Hematopoietic multipotent progenitor cell treated with erythropoietin and hydrocortisone succinate and interleukin-3 and kit ligand, for 6 days (in vitro differentiated cells): ENCODE data around the gene COPZ1.
A peak's percentile ranks its signal among the peaks of the same experiment; 100 is the strongest.
"Not testable (repeated sequence)": the region's sequence is repeated elsewhere in the genome, so short reads cannot be mapped to it uniquely, and the experiment has no call there.

Source experiments
- DNase-seq: peaks from one replicate; pipeline ENCODE4 v3.0.0-alpha.2; 2015

Gene COPZ1

DNA sequence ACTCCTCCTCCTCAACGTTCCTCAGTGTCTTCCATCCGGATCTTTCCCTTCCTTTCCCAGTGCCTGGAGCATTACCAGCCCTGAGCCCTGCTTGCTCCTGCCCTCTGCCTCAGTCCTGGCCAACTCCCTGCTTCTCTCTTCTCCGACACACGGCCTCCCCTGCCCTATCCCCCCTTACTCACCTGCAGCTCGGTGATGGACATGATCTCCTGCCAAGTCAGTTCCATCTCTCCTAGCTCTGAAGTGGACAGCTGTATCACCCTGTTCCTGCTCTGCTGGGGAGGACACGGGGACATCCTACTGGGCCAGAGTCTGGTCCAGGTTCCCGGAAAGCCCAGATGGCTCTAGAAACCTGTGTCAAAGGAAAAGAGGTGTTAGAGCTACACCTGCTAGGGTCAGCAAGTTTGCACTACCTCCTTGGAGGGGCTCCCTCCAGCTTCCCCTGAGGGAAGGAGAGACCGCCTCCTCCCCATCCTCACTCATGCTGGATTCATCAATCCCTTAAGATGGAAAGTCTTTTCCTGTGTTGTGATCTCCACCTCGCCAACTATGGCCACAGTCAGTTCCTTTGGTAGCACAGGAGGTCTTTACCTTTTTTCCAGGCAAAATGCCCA is 29.9 kb upstream of the COPZ1 start:
- DNase-seq = no peak

DNA sequence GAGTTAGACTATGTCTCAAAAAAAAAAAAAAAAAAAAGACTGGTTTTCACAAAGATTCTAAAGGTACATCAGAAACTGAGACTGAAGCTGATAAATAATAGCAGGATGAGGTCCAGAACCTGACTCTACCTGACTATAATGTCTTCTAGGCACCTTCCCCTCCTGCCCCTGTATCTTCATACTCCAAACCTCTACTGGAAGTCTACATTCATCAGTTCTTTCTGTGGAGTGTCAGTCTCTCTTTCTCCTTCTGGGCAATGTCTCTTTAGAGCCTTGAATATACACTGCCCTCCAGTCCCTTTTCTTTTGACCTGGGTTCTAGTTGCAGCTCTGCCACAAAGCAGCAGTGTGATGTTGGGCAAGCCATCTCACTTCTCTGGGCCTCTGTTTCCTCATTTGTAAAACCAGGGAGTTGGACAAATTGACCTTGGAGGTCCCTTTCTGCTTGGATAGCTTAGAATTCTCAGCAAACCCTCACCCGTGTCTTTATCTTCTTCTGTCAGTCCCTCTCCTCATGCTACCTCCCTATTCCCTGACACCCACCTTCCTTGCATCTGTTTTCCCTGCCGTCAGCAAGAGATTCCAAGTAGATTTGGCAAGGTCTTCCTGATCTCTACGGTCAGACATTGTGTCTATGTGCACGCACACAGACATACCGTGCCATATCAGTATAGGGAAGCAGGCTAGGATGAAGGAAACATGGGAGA is 28.4 kb upstream of the COPZ1 start:
- DNase-seq = peak; percentile 63

DNA sequence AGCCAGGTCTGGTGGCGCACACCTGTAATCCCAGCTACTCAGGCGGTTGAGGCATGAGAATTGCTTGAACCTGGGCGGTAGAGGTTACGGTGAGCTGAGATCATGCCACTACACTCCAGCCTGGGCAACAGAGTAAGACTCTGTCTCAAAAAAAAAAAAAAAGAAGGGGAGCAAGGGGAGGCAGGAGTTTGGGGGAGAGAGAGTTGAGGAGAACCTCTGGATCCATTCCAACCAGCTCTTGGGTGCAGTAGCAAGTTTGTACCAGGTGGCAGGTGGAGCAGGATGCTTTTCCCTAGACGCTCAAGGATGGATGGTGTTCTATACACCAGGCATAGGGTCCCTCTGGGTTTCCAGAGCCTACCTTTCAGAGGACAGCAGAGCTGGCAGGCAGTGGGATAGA is 26.0 kb upstream of the COPZ1 start:
- peak; percentile 85 for DNase-seq

DNA sequence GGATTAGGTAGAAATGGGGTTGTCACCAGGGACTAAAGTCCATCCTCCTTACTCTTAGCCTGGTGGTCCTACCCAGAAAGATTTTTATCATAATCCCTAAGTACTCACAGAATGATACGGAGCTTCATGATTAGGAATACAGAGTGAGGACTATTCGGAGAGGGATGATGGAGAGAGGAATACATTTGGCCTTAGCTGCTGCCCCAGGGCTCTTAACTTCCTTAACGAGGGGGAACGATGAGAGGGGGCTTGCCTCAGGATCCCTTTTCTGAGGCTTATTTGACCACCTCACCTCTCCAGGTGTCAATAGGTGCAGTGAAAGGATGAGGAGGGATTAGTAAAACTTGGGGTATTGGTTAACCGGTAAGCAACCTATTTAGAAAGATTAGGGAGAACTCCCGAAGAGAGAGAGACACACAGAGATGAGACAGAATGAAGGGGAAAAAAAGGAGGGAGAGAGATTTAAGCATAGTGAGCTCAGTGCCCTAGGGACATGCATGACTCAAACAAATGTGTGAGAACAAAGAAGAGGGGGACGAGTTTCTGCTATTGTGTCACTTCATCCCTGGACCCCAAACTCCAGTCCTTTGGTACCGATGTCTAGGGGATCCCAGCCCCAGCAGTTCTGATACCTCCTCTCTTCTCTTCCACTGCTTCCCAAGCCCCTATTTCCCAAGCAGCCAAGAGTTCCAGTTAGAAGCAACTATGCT is 25.3 kb upstream of the COPZ1 start:
- peak; percentile 42 for DNase-seq

DNA sequence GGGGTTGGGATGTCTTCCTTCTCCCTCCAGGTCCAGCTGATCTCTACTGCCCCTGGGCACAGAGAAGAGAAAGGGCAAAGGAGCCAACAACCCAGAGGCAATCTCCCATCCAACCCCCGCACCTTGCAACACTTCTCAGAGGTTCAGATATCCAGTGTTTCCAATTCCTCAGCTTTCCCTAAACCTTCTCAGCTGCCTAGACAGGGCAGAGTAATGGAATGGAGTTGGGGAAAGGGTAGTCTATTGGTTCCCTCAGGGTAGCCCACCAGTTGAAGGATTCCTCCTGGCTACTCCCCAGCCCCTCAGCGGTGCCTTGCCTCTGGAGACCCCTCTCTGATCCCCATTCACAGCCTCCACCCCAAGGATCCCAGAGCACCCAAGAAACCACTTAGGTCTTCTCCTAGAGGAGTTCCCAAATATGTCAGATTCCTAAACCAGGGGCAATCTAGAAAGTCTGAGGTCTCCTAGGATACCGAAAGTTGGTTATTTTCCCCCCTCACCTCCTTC is 24.7 kb upstream of the COPZ1 start:
- DNase-seq = peak; percentile 36

DNA sequence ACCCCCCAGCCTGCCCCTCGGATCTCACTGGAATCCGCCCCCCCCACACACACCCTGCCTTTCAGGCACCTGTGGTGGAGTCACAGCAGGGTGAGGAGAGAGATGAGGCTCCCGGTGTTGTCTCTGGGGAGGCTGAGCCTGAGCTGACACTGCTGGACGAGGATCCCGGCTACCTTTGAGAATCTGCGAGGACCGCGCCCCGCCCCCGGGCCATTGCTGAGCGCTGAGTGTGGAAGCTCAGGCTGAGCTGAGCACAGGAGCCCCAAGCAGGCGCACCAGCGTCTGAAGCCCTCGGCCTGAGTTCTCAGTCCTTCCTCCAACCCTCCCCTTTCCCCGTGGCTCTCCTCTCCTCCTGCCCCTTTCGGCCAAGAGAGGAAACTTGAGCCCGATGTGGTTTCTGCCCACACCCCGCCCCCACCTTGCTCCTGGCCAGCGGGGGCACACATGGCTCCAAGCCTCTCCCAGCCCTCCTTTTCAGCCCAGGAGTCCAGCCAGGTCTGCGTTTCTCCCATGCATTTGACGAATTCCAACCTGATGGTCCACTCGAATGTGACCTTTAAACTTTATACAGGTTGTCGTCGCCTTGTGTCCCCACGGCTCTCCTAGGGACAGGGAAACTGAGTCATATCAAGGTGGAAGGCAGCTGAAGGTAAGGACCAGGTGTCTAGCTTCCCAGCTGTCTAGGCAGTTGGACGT is 24.1 kb upstream of the COPZ1 start, which contains the start of gene NFE2:
Gene NFE2, minus strand, starts transcription at position 284 of the 696 bp plus-strand sequence. CDS start 5,767 bp downstream, outside the sequence.
- peak; percentile 97 for DNase-seq

DNA sequence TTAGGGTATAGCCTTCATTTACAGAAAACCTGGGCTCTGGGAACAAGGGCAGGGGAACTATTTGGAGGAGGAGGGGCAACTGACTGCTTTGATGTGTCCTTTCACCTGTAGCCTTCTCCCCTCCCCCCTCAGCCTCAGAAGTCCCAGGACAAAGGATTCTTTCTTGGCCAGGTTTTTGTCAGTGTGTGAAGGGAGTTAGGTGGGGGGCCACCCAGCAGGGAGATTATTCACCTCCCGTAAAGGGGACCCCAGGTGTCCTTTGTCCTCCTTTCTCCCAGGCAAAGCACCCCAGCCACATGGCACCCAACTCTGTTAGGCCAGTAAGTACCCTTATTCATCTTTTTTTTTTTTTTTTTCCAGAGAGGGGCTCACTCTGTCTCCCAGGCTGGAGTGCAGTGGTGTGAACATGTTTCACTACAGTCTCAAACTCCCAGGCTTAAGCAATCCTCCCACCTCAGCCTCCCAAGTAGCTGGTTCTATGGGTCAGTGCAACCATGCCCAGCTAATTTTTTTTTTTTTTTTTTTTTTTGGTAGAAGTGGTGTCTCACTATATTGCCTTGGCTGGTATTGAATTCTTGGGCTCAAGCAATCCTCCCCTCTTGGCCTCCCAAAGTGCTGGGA is 23.4 kb upstream of the COPZ1 start:
- peak; percentile 58 for DNase-seq

DNA sequence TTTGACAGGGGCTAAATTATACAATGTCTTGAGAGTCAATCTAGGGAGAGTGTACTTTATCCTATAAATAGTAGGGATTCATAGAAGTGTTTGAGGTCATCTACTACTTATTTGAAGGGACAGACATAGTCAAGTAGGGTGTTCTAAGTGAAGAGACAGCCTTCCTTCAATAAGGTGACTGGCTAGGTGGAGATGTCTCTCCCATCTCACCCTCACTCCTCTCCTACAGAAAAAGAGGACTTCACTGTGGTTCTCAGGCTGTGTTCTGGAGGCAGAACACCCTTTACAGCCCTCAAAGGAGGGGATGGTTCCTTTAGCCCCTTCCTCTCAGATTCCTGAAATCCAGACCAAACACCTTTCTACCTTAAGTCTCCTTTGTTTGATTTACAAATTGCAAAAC is 21.3 kb upstream of the COPZ1 start:
- DNase-seq = peak; percentile 43

DNA sequence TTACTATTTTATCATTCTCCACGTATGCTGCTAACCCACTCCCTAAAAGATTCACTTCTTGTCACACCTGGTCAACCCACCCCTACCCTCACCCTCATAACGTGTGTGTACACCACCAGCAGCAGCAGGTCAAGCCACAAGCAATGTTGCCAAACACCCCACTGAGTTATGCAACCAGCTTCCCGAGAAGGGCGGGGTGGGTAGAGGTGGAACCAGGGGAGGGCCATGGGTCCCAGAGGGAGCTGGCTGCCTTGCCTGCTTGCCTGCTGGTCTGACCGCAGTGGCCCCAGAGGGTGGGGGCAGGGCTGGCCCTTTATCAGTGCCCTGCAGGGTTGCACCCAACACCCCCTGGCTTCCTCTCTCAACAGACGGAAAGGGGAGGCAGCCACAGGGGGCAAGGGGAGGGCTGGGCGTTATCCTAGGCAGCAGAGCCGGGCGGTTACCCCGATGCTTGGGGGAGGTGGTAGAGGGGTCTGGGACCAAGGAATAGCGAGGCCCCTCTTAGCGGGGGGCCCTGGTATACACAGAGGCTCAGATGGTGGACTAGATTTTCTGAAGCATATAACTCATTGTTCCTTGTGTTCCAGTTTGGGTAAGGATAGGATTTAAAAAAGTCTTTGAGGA is 20.6 kb upstream of the COPZ1 start:
- DNase-seq = peak; percentile 99

DNA sequence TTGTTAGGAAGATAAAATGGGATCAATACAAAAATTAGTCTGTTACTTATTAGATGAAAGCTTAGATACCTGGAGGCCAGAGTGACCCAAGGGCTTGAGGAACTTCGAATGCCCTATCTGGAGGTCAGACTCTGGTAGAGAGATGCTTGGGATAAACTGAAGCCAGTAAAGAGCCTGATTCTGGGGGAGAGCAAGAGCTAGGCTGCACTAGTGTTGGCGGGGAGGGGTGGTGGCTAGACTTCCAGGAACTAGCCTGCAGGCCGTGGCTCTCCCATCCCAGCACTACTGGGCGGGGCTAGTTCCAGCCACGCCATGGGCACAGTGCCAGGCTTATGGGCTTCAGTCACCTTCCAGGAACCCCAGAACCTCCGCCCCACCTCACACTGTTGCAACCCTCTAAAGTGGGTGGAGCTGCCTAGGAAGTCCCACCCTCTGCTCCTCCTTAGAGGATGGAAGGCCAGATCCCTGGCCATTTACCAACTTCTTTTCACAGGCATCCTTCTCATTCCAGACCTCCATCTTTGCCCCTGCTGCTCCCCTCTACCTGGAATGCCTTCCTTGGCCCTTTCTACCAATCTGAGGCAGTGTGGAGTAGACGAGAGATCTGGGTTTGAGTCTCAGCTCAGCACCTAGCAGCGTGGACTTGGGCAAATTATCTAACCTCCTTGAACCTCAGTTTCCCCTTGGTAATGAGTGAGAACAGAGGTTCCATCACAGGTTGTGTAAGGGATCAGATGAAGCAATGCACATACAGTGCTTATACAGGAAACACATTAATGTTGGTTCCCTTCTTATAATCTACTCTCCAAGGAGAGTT is 17.8 kb upstream of the COPZ1 start:
- peak; percentile 100 for DNase-seq

DNA sequence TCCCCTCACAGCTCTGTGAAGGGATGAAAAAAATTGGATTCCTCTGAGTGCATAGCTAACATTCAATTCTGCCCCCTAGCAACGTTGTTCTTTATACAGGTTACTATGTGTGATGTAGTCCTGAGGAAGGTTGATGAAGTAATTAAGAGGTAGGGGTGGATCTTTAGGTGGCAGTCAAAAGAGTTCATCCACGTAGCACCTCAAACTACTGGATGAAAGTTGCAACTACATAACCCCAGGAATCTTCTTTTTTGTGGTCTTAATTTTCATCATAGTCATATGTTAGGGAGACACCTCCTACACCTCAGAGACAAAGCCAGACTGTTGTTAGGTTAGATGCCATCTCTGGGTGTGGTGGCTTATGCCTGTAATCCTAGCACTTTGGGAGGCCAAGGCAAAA is 13.9 kb upstream of the COPZ1 start:
- peak; percentile 28 for DNase-seq

DNA sequence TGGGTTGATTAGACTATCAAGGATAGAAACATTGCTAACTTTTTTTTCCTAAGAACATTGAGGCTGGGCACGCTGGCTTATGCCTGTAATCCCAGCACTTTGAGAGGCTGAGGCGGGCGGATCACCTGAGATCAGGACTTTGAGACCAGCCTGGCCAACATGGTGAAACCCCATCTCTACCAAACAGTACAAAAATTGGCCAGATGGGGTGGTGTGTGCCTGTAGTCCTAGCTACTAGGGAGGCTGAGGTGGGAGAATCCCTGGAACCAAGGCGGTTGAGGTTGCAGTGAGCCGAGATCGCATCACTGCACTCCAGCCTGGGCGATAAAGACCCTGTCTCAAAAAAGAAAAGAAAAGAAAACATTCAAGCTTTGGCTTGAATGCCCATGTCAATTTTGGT is 12.6 kb upstream of the COPZ1 start:
- not testable (repeated sequence) for DNase-seq

DNA sequence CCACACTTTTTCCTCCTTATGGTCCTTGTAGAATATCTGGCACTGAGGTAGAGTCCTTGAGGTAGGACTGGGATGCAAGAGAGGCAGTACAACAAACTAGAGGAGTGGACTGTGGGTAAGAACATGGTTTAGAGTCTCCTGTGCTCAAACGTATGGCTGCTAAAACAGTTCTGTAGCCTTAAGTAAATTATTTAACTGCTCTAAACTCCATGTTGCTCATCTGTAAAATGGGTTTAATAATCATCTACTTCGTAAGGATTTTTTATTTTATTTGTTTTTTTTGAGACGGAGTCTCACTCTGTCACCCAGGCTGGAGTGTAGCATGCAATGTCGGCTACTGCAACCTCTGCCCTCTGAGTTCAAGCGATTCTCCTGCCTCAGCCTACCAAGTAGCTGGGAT is 3.6 kb upstream of the COPZ1 start:
- DNase-seq = no peak

DNA sequence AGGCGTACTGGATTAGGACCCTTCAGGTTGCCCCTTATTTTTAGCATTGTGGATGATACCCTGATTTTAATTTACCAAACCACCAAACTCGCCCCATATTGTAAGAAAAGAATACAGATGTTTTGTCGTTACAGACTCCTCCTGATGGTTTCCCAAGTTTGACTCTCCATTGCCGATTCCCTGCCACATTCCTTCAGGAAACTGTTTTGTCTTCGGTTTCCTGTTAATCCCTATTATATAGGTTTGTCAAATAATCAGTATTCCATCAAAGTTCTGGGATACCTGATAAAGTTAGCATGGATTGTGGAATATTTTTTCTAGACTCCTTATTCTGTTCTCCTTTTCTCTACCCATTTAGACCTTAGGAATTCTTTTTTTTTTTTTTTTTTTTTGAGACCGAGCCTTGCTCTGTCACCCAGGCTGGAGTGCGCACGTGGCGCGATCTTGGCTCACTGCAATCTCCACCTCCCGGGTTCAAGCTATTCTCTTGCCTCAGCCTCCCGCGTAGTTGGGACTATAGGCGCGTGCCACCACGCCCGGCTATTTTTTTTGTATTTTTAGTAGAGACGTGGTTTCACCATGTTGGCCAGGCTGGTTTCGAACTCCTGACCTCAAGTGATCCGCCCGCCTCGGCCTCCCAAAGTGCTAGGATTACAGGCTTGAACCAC is 645 bp downstream of the COPZ1 start:
- DNase-seq = not testable (repeated sequence)

DNA sequence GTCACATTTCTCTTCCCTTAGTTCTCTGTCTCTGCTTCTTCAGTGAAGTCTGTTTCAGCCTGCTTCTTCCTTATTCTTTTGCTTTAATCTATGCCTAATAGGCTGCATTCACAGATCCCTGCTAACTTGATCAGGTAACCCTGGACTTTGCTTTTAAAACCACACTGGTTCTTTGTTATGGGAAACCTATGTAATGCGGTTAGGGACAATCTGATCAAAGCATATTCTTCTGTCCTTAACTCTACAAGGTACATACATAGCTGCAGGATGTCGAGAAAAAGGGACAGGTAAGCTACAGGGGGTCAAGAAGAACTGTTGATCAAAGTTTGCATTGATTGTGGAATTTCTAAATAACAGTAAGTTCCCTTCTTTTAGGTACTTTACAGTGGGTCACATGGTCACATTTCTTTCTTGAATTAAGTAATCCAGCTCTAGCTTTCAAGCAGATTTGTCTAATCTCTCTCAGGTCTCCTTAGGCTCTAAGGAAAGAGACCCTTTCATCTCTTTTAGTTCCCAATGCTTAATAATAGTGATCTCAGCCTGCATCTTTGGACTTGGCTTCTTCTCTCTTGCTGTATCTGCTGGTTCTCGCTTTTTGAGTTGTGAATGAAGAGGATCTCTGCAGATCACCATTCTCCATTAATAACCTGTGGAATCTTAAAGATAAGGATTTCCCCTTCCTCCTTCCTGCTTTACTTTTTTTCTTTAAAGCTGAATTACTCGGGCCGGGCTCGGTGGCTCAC is 3.8 kb downstream of the COPZ1 start:
- no peak for DNase-seq

DNA sequence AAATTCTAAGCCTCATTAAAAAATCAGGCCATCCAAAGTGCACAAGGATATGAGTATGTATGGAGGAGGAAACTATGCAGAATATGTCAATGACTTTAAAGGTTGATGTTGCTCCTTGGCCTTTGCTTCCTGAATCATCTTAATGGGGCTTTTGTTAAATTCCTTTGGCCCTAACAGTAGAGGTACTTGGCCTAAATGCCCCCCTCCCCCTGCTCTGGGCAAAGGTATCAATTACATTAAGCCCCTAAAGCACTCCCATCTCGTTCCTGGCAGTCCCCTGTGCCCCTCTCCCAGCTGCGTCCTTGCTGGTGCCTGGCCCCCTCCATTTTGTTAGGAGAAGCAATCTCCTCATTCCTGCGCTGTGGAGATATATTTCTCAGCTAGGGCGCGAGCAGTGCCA is 4.8 kb downstream of the COPZ1 start:
- no peak for DNase-seq

DNA sequence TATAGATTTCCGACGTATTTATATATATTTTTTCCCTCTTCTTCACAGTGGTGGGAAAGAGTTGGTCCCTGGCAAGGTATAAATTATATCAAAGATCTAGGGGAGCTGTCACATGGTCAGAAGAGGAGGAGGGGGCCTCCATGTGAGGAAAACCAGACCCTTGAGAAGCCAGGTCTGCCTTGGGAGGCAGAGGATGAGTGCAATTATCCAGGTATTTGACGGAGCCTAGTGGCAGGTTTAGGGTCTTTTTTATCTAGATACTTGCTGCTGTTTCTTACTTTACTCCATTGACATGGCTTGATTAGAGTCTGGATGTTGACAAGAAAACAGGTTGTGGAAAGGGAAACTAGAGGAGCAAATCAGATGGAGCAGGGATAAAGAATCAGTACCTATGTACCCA is 5.5 kb downstream of the COPZ1 start:
- no peak for DNase-seq

DNA sequence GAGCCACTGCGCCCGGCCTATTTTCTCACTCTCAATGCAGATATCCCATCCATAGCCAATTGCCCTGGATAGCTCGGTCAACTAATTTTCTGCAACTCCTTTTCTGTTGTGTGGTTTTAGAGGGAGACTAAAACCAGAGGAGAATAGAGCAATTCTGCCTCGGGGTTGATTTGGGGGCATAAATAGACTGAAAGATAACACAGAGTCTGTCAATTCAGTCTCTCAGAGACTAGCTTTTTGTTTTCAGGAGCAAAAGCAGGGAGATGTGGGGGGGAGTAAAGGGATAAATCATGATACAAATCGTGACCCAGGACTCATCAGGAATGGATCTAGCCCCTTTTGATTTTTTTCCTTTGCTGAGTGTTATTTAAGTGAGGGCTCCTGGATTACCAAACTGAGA is 6.5 kb downstream of the COPZ1 start:
- DNase-seq = no peak

DNA sequence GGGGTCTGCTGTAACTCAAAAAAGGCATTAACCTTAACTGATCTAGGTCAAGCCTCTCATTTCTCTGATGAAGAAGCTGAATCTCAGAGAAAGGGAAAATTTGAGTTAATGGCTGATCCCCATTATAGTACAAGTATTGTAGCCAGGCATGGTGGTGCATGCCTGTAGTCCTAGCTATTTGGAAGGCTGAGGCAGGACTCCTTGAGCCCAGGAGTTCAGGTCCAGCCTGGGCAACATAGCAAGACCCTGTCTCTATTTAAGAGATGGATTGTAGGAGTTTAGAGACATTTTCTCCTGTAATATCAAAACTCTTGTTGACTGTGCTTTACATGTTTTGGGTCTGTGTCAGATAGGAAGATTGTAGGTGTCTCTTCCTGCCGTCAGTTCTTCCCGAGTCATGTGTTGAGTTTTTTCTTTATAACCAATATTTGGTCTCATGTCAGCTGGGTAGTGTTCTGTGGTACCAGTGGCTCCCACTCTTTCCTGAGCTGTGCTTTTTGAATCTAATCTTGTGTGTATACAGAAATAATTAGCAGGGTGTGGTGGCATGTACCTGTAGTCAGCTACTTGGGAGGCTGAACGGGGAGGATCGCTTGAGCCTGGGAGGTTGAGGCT is 8.6 kb downstream of the COPZ1 start:
- DNase-seq = no peak
